HG02884 (cell line): Measurements from ENCODE around the gene TDP2.
"Not testable (repeated sequence)": the region's sequence is repeated elsewhere in the genome, so short reads cannot be mapped to it uniquely, and the experiment has no call there.

Experiments
- ATAC-seq: cut with Tn5 transposase; IDR thresholded peaks from one replicate; pipeline ENCODE4 v1.9.1; 2021; ENCODE audit warnings: mild to moderate bottlenecking, moderate library complexity; ENCODE audit not compliant: unreplicated experiment

Gene TDP2

DNA sequence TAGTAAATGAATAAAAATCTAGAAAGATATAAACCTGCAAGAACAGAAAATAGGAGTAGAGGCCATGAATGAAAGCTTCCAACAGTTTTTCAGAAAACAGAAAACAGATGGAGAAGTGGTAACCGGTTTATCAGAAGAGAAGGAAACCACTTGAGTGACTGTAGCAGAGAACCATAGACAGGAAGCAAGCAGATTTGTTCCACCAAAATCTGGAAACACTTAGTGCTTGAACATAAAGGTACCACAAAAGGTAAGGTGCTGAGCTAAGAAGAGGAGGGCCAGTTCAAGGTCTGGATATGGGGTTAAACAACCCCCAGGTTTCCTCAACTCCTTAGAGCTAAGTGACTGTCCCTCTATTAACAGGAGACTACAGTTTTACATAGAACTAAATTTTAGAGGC is 11.5 kb downstream of the TDP2 start:
- ATAC-seq: no peak

- ATAC-seq: no peak
These were observed 16.3 kb downstream of the TDP2 start for GRCh38 chr6:24650365-24650764.

DNA sequence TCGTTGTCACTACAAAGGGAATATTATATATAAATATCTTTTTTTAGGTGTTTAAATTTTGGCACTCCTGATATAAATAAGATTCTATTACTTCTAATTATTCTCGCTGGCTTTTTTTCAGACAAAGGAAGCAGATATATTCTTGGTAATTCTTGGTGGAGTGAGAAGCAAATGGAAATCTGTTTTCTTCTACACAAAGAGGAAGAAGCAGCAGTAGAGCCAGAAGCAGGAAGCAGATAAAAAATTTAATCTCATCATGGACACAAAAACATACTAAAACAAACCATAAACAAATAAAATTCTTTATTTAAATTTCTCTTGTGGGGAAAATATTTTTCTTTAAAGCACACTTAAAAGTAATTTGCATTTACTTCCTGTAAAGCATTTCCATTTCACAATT is 17.0 kb downstream of the TDP2 start:
- no peak for ATAC-seq

GRCh38 chr6:24648276-24648675 is 18.4 kb downstream of the TDP2 start:
- ATAC-seq: no peak

DNA sequence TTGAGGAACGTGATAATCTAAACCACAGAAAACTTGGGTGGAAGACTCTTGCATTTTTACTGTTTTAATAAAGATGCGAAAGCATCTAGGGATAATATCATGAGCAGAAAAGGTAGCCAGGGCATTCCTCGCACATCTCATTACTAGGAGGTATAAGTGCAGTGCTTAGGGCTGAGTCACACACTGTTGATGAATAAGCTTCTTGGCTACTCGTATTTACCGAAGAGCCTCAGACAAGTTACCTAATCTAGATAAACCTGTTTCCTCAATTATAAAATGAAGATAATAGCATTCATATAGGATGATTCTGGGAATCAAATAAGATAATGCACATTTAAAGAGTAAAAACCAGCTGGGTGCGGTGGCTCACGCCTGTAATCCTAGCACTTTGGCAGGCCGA is 19.9 kb downstream of the TDP2 start:
- ATAC-seq: no peak

- no peak for ATAC-seq
These were observed 22.3 kb downstream of the TDP2 start for GRCh38 chr6:24644377-24644776.

- no peak for ATAC-seq
These were observed 22.8 kb downstream of the TDP2 start for GRCh38 chr6:24643920-24644319.

DNA sequence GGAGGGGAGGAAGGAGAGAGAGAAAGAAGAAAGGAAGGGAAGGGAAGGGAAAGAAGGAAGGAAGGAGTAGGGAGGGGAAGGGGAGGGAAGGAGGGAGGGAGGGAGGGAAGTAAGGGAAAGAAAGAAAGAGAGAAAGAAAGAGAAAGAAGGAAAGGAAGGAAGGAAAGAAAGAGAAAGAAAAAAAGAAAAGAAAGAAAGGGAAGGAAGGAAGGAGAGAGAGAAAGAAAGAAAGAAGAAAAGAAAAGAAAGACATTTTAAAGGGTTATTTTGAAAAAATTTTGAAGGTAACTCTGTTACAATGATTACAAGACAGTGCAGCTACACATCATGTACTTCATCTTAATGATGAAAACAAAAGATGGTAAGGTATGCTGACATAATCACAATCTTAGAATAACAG is 24.6 kb downstream of the TDP2 start:
- ATAC-seq: no peak

DNA sequence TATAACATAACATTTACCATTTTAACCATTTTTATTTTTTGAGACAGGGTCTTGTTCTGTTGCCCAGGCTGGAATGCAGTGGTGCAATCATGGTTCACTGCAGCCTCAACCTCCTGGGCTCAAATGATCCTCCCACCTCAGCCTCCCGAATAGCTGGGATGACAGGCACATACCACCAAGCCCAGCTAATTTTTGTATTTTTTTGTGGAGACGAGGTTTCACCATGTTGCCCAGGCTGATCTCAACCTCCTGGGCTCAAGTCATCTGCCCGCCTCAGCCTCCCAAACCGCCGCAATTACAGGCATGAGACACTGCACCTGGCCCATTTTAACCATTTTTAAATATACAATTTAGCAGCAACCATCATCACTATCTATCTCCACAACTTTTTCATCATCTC is 26.1 kb downstream of the TDP2 start:
- not testable (repeated sequence) for ATAC-seq

- no peak for ATAC-seq
These were observed 26.5 kb downstream of the TDP2 start for GRCh38 chr6:24640166-24640565.

- no peak for ATAC-seq
These were observed 30.0 kb downstream of the TDP2 start for GRCh38 chr6:24636681-24637080.

DNA sequence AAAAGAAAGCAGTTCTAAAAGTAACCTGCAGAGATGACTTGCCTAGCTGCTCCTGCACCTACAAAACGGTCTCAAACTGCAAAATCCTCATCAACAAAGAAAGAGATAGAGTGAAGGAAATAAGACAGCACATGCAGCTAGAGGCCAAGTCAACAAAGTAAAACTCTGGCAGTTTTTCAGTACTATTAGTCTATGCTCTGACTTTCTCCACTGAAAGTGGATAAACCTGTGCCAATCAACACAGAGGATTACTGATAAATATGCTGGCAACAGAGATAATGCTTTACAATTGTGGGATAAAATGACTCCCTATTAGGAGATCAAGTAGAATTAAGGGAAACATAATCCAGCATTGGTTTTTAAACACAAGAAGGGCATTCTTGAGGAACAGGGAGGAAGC is 34.1 kb downstream of the TDP2 start:
- no peak for ATAC-seq

- ATAC-seq: no peak
These were observed 35.0 kb downstream of the TDP2 start for GRCh38 chr6:24631671-24632070.

- no peak for ATAC-seq
These were observed 35.7 kb downstream of the TDP2 start for GRCh38 chr6:24630856-24631505.

- no peak for ATAC-seq
These were observed 44.9 kb downstream of the TDP2 start for GRCh38 chr6:24621626-24622289.

GRCh38 chr6:24620637-24621036 is 46.1 kb downstream of the TDP2 start:
- ATAC-seq: no peak

GRCh38 chr6:24619661-24620060 is 47.0 kb downstream of the TDP2 start:
- no peak for ATAC-seq

- no peak for ATAC-seq
These were observed 52.1 kb downstream of the TDP2 start for GRCh38 chr6:24614648-24615047.

- ATAC-seq: no peak
These were observed 52.7 kb downstream of the TDP2 start for GRCh38 chr6:24614043-24614420.

GRCh38 chr6:24613361-24614042 is 53.2 kb downstream of the TDP2 start:
- ATAC-seq: no peak

GRCh38 chr6:24610672-24611071 is 56.0 kb downstream of the TDP2 start:
- no peak for ATAC-seq
